HepG2 (cell line): ENCODE results near the gene AFG1L. TPM values are rescaled to one million over a fixed set of nuclear protein-coding genes. Genes with fewer than 3 reads are reported as not detected.

Experiments used
- CBX1 ChIP-seq: IDR thresholded peaks from one replicate; pipeline ENCODE4 v1.6.1; 2016; ENCODE audit warnings: antibody characterized with exemption, low read depth
- CREM ChIP-seq, 2 experiments: sonication (generic) in 1 of 2; formaldehyde crosslinking in 1 of 2; IDR thresholded peaks; 2 replicates each; pipeline versions ENCODE4 v1.4.0 to v1.6.1; 2016 to 2020; ENCODE audit warnings: antibody characterized with exemption in 1 of 2, mild to moderate bottlenecking in 1 of 2, missing genetic modification reagents in 1 of 2
- GATAD1 ChIP-seq: IDR thresholded peaks from 2 replicates; pipeline ENCODE4 v1.6.1; 2016; ENCODE audit warnings: missing genetic modification reagents, missing compliant biosample characterization
- KDM5B ChIP-seq: sonication (generic); formaldehyde crosslinking; IDR thresholded peaks from 2 replicates; pipeline ENCODE4 v1.4.0; 2020; ENCODE audit warnings: missing genetic modification reagents, mild to moderate bottlenecking, borderline replicate concordance
- KMT2B ChIP-seq: IDR thresholded peaks from 2 replicates; pipeline ENCODE4 v1.6.1; 2016; ENCODE audit warnings: missing genetic modification reagents, missing compliant biosample characterization
- MYC ChIP-seq: sonication (generic); formaldehyde crosslinking; IDR thresholded peaks from 2 replicates; pipeline ENCODE4 v1.9.0; 2021; ENCODE audit warnings: missing genetic modification reagents, borderline replicate concordance
- RBM22 ChIP-seq: fragments of 200-400 bp; formaldehyde crosslinking; optimal IDR thresholded peaks from 2 replicates; pipeline ENCODE3; 2017; ENCODE audit warnings: mild to moderate bottlenecking, low read length, moderate library complexity
- YY1 ChIP-seq: IDR thresholded peaks from 2 replicates; pipeline ENCODE4 v1.6.1; 2011; ENCODE audit warnings: low read length, low read depth, moderate library complexity, mild to moderate bottlenecking; ENCODE audit not compliant: insufficient read depth, insufficient replicate concordance
- ZBTB1 ChIP-seq: sonication (generic); formaldehyde crosslinking; IDR thresholded peaks from 2 replicates; pipeline ENCODE4 v1.4.0; 2020; ENCODE audit warnings: missing genetic modification reagents, borderline replicate concordance
- ZNF567 ChIP-seq: sonication (generic); formaldehyde crosslinking; IDR thresholded peaks from 2 replicates; pipeline ENCODE4 v1.8.1; 2023; ENCODE audit warnings: mild to moderate bottlenecking, missing genetic modification reagents, borderline replicate concordance
- ZNF674 ChIP-seq: sonication (generic); formaldehyde crosslinking; IDR thresholded peaks from 2 replicates; pipeline ENCODE4 v1.5.0; 2020; ENCODE audit warnings: low read depth, mild to moderate bottlenecking, missing genetic modification reagents
- ZSCAN21 ChIP-seq: sonication (generic); formaldehyde crosslinking; IDR thresholded peaks from 2 replicates; pipeline ENCODE4 v1.8.0; 2022; ENCODE audit warnings: mild to moderate bottlenecking, missing genetic modification reagents, moderate library complexity, borderline replicate concordance
- polyA plus RNA-seq, 8 experiments: library from polyadenylated mRNA; depleted of rRNA in 3 of 8; stranded (reverse) in 7 of 8; unstranded in 1 of 8; fragments of >200 nt; fragmentation: Illumina TruSeq in 4 of 8; extraction: Trizol in 4 of 8; gene quantifications; 2 replicates each; pipeline versions ENCODE4 v1.2.1 to v1.2.3, GENCODE V29; 2011 to 2016; ENCODE audit warnings: low read depth in 4 of 8, missing spikeins in 1 of 8, mixed read lengths in 1 of 8; ENCODE audit not compliant: insufficient read depth in 1 of 8
- total RNA-seq, 5 experiments: library from RNA; depleted of rRNA; stranded (reverse); fragments of >200 nt; fragmentation: Illumina TruSeq; extraction: Trizol; gene quantifications; 2 replicates each; pipeline ENCODE4 v1.2.3, GENCODE V29; 2016; ENCODE audit warnings: low read depth in 1 of 5
- TF ChIP-seq, protein P1 (sequence below): sonication (generic); formaldehyde crosslinking; IDR thresholded peaks from 2 replicates; pipeline ENCODE4 v1.4.0; 2020; ENCODE audit warnings: missing genetic modification reagents
- TF ChIP-seq, protein P2 (sequence below): sonication (generic); formaldehyde crosslinking; IDR thresholded peaks from 2 replicates; pipeline ENCODE4 v1.5.1; 2020; ENCODE audit warnings: mild to moderate bottlenecking, missing genetic modification reagents, moderate library complexity
- TF ChIP-seq, protein P3 (sequence below): sonication (generic); formaldehyde crosslinking; IDR thresholded peaks from one replicate; pipeline ENCODE4 v1.5.1; 2020; ENCODE audit warnings: mild to moderate bottlenecking, missing genetic modification reagents; ENCODE audit errors: not compliant biosample characterization

AFG1L gene
- total and polyA plus RNA-seq, 2 of the 13 experiments (the other 11 are each of a cell fraction or from before 2014, with no cell fraction given) = 3.1 to 14.0 TPM

DNA sequence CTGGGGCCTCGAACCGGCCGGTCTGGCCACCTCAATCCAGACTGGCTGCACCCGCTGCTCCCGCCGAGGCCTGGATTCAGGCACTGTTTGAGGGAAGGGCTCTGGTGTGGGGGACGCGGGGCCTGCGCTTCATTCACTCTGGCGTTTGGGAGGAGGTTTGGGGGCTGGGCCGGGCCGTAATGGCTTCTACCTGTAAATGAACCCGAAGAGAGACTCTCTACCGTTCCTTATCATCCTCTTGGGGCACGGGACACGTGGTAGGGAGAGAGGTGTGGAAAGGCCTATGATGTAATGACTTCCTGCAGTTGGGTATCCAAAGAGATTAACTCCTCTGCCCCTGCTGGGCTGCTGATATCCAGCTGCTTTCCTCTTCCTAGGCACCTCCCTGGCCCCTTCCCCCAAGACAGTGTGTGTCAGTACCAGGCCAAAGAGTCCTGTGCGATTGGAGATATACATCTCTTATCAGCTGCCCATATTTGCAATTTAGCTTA is 267.7 kb downstream of the AFG1L start (continued):
- TF ChIP-seq ZNF674 (CRISPR knock-in tag) = no peak
- peak; percentile 69; the same call in 1 of the 2 replicates for TF ChIP-seq MYC (CRISPR knock-in tag)
- TF ChIP-seq ZBTB1 (CRISPR knock-in tag) = no peak
- TF ChIP-seq, protein P1, sequence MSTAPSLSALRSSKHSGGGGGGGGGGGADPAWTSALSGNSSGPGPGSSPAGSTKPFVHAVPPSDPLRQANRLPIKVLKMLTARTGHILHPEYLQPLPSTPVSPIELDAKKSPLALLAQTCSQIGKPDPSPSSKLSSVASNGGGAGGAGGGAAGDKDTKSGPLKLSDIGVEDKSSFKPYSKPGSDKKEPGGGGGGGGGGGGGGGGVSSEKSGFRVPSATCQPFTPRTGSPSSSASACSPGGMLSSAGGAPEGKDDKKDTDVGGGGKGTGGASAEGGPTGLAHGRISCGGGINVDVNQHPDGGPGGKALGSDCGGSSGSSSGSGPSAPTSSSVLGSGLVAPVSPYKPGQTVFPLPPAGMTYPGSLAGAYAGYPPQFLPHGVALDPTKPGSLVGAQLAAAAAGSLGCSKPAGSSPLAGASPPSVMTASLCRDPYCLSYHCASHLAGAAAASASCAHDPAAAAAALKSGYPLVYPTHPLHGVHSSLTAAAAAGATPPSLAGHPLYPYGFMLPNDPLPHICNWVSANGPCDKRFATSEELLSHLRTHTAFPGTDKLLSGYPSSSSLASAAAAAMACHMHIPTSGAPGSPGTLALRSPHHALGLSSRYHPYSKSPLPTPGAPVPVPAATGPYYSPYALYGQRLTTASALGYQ (CRISPR knock-in tag) = no peak
- TF ChIP-seq, protein P2, sequence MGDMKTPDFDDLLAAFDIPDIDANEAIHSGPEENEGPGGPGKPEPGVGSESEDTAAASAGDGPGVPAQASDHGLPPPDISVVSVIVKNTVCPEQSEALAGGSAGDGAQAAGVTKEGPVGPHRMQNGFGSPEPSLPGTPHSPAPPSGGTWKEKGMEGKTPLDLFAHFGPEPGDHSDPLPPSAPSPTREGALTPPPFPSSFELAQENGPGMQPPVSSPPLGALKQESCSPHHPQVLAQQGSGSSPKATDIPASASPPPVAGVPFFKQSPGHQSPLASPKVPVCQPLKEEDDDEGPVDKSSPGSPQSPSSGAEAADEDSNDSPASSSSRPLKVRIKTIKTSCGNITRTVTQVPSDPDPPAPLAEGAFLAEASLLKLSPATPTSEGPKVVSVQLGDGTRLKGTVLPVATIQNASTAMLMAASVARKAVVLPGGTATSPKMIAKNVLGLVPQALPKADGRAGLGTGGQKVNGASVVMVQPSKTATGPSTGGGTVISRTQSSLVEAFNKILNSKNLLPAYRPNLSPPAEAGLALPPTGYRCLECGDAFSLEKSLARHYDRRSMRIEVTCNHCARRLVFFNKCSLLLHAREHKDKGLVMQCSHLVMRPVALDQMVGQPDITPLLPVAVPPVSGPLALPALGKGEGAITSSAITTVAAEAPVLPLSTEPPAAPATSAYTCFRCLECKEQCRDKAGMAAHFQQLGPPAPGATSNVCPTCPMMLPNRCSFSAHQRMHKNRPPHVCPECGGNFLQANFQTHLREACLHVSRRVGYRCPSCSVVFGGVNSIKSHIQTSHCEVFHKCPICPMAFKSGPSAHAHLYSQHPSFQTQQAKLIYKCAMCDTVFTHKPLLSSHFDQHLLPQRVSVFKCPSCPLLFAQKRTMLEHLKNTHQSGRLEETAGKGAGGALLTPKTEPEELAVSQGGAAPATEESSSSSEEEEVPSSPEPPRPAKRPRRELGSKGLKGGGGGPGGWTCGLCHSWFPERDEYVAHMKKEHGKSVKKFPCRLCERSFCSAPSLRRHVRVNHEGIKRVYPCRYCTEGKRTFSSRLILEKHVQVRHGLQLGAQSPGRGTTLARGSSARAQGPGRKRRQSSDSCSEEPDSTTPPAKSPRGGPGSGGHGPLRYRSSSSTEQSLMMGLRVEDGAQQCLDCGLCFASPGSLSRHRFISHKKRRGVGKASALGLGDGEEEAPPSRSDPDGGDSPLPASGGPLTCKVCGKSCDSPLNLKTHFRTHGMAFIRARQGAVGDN (CRISPR knock-in tag) = peak; percentile 97
- peak; percentile 31 for TF ChIP-seq YY1
- peak; percentile 52; the same call in 1 of the 2 replicates for TF ChIP-seq KDM5B (CRISPR knock-in tag)
- peak; percentile 17 for TF ChIP-seq RBM22
- no peak for TF ChIP-seq CBX1
- no peak for TF ChIP-seq KMT2B (CRISPR knock-in tag)
- TF ChIP-seq GATAD1 = no peak; the same call in 1 of the 2 replicates
- TF ChIP-seq ZNF567 (CRISPR knock-in tag) = no peak; the same call in 1 of the 2 replicates
- no peak for TF ChIP-seq ZSCAN21 (CRISPR knock-in tag)
- TF ChIP-seq CREM (IDR thresholded peaks at IDR 0.05) = no peak
- no peak for TF ChIP-seq CREM (CRISPR knock-in tag; IDR thresholded peaks at IDR 0.05)
- TF ChIP-seq, protein P3, sequence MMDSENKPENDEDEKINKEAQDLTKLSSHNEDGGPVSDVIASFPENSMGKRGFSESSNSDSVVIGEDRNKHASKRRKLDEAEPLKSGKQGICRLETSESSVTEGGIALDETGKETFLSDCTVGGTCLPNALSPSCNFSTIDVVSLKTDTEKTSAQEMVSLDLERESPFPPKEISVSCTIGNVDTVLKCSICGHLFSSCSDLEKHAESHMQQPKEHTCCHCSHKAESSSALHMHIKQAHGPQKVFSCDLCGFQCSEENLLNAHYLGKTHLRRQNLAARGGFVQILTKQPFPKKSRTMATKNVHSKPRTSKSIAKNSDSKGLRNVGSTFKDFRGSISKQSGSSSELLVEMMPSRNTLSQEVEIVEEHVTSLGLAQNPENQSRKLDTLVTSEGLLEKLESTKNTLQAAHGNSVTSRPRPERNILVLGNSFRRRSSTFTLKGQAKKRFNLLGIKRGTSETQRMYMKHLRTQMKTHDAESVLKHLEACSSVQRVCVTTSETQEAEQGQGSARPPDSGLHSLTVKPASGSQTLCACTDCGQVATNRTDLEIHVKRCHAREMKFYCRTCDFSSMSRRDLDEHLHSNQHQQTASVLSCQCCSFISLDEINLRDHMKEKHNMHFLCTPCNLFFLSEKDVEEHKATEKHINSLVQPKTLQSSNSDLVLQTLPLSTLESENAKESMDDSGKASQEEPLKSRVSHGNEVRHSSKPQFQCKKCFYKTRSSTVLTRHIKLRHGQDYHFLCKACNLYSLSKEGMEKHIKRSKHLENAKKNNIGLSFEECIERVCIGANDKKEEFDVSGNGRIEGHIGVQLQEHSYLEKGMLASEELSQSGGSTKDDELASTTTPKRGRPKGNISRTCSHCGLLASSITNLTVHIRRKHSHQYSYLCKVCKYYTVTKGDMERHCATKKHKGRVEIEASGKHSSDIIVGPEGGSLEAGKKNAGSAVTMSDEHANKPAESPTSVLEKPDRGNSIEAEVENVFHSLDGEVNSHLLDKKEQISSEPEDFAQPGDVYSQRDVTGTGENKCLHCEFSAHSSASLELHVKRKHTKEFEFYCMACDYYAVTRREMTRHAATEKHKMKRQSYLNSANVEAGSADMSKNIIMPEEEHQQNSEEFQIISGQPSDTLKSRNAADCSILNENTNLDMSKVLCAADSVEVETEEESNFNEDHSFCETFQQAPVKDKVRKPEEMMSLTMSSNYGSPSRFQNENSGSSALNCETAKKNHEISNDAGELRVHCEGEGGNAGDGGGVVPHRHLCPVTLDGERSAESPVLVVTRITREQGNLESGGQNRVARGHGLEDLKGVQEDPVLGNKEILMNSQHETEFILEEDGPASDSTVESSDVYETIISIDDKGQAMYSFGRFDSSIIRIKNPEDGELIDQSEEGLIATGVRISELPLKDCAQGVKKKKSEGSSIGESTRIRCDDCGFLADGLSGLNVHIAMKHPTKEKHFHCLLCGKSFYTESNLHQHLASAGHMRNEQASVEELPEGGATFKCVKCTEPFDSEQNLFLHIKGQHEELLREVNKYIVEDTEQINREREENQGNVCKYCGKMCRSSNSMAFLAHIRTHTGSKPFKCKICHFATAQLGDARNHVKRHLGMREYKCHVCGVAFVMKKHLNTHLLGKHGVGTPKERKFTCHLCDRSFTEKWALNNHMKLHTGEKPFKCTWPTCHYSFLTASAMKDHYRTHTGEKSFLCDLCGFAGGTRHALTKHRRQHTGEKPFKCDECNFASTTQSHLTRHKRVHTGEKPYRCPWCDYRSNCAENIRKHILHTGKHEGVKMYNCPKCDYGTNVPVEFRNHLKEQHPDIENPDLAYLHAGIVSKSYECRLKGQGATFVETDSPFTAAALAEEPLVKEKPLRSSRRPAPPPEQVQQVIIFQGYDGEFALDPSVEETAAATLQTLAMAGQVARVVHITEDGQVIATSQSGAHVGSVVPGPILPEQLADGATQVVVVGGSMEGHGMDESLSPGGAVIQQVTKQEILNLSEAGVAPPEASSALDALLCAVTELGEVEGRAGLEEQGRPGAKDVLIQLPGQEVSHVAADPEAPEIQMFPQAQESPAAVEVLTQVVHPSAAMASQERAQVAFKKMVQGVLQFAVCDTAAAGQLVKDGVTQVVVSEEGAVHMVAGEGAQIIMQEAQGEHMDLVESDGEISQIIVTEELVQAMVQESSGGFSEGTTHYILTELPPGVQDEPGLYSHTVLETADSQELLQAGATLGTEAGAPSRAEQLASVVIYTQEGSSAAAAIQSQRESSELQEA (CRISPR knock-in tag) = no peak
